Tibial nerve (tissue), 4 donors: Measurements from ENCODE around the gene SORBS1. TPM values are rescaled to one million over a fixed set of nuclear protein-coding genes. Genes with fewer than 3 reads are reported as not detected.

Source experiments
- DNase-seq, 2 donors: peaks; one replicate each; pipeline ENCODE4 v3.0.0-alpha.2; 2019; ENCODE audit warnings: low spot score in 2 of 2
- H3K27ac ChIP-seq, 4 donors: fragments of 200-600 bp; sonication (generic) in 3 of 4; one replicate each; pipeline ENCODE4 v1.5.1; 2017 to 2019; ENCODE audit warnings: mild to moderate bottlenecking in 1 of 4
- H3K27me3 ChIP-seq, 2 donors: fragments of 200-600 bp; sonication (generic) in 1 of 2; one replicate each; pipeline versions ENCODE4 v1.5.1 to v1.6.0; 2017 to 2019
- H3K36me3 ChIP-seq, 3 donors: fragments of 200-600 bp; sonication (generic); one replicate each; pipeline ENCODE4 v1.5.1; 2018 to 2019
- H3K4me1 ChIP-seq, 4 donors: fragments of 200-600 bp; sonication (generic) in 3 of 4; one replicate each; pipeline ENCODE4 v1.5.1; 2017 to 2019
- H3K4me3 ChIP-seq, 4 donors: fragments of 200-600 bp; sonication (generic) in 3 of 4; one replicate each; pipeline ENCODE4 v1.5.1; 2017 to 2019; ENCODE audit warnings: mild to moderate bottlenecking in 1 of 4, moderate library complexity in 1 of 4
- H3K9me3 ChIP-seq, 4 donors: fragments of 200-600 bp; sonication (generic) in 3 of 4; one replicate each; pipeline ENCODE4 v1.5.1; 2017 to 2019
- CTCF ChIP-seq, 5 experiments: fragments of 200-600 bp in 3 of 5; fragments of 450-650 bp in 2 of 5; sonication (generic) in 3 of 5; IDR thresholded peaks; one replicate each; pipeline ENCODE4 v1.5.1; 2016 to 2019; ENCODE audit warnings: antibody characterized with exemption in 5 of 5, mild to moderate bottlenecking in 3 of 5, moderate library complexity in 2 of 5
- EP300 ChIP-seq, 2 donors: sonication (generic); formaldehyde crosslinking; IDR thresholded peaks; one replicate each; pipeline ENCODE4 v1.6.1; 2017; ENCODE audit warnings: antibody characterized with exemption in 2 of 2, mild to moderate bottlenecking in 1 of 2
- POLR2A ChIP-seq, 2 donors: fragments of 450-650 bp; IDR thresholded peaks; one replicate each; pipeline ENCODE4 v1.6.1; 2017; ENCODE audit warnings: antibody characterized with exemption in 2 of 2, mild to moderate bottlenecking in 2 of 2, moderate library complexity in 2 of 2
- WGBS, 2 donors: methylation state at CpG; one replicate each; pipeline ENCODE4 v1.1.5; 2018; 5-methylcytosine and 5-hydroxymethylcytosine counted together
- total RNA-seq, 4 donors: library from RNA; depleted of rRNA; stranded (reverse); fragments of >200 nt; gene quantifications; one replicate each; pipeline ENCODE4 v1.1.0, GENCODE V29; 2016

SORBS1 gene
- total RNA-seq, 4 donors from 2014 or later = 427 to 623 (median 567) TPM

DNA sequence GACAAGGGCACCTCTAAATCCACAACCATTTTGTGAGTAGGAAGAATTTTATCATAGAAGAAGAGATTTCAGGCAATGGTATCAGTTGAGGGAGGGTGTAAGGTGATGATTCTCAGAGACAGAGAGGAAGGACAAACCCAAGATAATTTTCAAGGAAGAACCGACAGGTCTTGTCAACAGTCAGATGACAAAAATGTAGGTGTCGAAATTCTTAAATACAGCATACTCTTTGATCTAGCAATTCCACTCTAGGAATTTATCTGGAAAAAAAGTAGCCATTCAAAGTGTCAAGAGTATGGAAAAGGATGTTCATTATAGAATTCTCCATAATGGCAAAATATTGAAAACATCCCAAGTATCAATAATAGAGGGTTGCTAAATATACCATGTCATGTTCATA, 256.2 kb downstream of the SORBS1 start:
- Histone ChIP-seq H3K9me3 (no peaks in the 10 kb centered on the region), H3K27ac (no peak overlapping the region), H3K27me3 (no peaks in the 10 kb centered on the region), H3K4me1 (peaks cover 0 to 21% (median 4%) of the 10 kb centered on the region in 4 donors), H3K4me3 (no peak overlapping the region), H3K36me3 (no peaks in the 10 kb centered on the region)
- no peak for TF ChIP-seq POLR2A (IDR thresholded peaks at IDR 0.05)
- no peak for TF ChIP-seq EP300 (IDR thresholded peaks at IDR 0.05)
- TF ChIP-seq CTCF (IDR thresholded peaks at IDR 0.05) = no peak
- WGBS, 2 donors = 89 to 94% methylated on average over 2 of the region's 2 CpGs
- no peak for DNase-seq

- H3K4me3 ChIP-seq = no peak overlapping the region
- no peak for TF ChIP-seq CTCF (IDR thresholded peaks at IDR 0.05)
- no peak for TF ChIP-seq EP300 (IDR thresholded peaks at IDR 0.05)
- no peak for TF ChIP-seq POLR2A (IDR thresholded peaks at IDR 0.05)
- DNase-seq = no peak
- no peak overlapping the region for H3K27ac ChIP-seq
- H3K4me1 ChIP-seq = peaks cover 0 to 17% (median 4%) of the 10 kb centered on the region in 4 donors
- no peaks in the 10 kb centered on the region for H3K9me3 ChIP-seq
- 62 to 63% methylated on average over 4 of the region's 4 CpGs for WGBS, 2 donors
- H3K27me3 ChIP-seq = no peaks in the 10 kb centered on the region
- H3K36me3 ChIP-seq = no peaks in the 10 kb centered on the region
Observed at GRCh38 chr10:95304463-95304862, 256.7 kb downstream of the SORBS1 start.

GRCh38 chr10:95303950-95304349, 257.2 kb downstream of the SORBS1 start:
- 85 to 95% methylated on average over 1 of the region's 1 CpG for WGBS, 2 donors

GRCh38 chr10:95303535-95303934, 257.6 kb downstream of the SORBS1 start:
- H3K4me1 ChIP-seq = peaks cover 0 to 8% (median 2%) of the 10 kb centered on the region in 4 donors
- no peaks in the 10 kb centered on the region for H3K36me3 ChIP-seq
- WGBS, 2 donors = 66 to 77% methylated on average over 8 of the region's 8 CpGs
- no peak overlapping the region for H3K4me3 ChIP-seq
- H3K27ac ChIP-seq = no peak overlapping the region
- TF ChIP-seq POLR2A (IDR thresholded peaks at IDR 0.05) = no peak
- TF ChIP-seq CTCF (IDR thresholded peaks at IDR 0.05) = no peak
- no peak for TF ChIP-seq EP300 (IDR thresholded peaks at IDR 0.05)
- DNase-seq = no peak
- no peaks in the 10 kb centered on the region for H3K9me3 ChIP-seq
- no peaks in the 10 kb centered on the region for H3K27me3 ChIP-seq

More at GRCh38 chr10:95303950-95304349, 257.2 kb downstream of the SORBS1 start:
- Histone ChIP-seq H3K27me3 (no peaks in the 10 kb centered on the region), H3K9me3 (no peaks in the 10 kb centered on the region), H3K4me1 (peaks cover 0 to 12% (median 4%) of the 10 kb centered on the region in 4 donors), H3K36me3 (no peaks in the 10 kb centered on the region), H3K4me3 (no peak overlapping the region), H3K27ac (no peak overlapping the region)
- no peak for DNase-seq
- TF ChIP-seq CTCF (IDR thresholded peaks at IDR 0.05) (no peak), EP300 (IDR thresholded peaks at IDR 0.05) (no peak), POLR2A (IDR thresholded peaks at IDR 0.05) (no peak)

DNA sequence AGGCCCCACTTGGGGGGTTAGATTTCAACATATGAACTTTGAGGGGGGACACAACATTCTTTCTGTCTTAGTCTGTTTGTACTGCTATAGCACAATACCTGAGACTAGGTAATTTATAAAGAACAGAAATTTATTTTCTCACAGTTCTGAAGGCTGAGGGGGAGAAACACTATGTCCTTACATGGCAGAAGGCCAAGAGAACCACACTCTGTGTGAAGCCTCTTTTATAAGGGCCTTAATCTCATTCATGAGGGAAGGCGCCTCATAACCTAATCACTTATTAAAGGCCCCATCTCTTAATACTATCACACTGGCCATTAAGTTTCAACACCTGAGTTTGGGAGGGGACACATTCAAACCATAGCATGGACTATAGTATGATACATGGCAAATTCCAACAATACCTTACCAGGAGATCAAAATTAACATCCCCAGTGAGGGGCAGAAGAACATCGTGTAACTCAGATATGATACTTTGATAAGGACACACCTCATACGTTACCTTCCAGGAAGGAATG, 261.1 kb downstream of the SORBS1 start:
- Histone ChIP-seq H3K27me3 (no peaks in the 10 kb centered on the region), H3K36me3 (no peaks in the 10 kb centered on the region), H3K9me3 (no peaks in the 10 kb centered on the region), H3K27ac (no peak overlapping the region), H3K4me3 (no peak overlapping the region), H3K4me1 (peaks cover 0 to 5% (median 2%) of the 10 kb centered on the region in 4 donors)
- WGBS, 2 donors = 90 to 91% methylated on average over 3 of the region's 3 CpGs
- TF ChIP-seq EP300 (IDR thresholded peaks at IDR 0.05) (no peak), POLR2A (IDR thresholded peaks at IDR 0.05) (no peak), CTCF (IDR thresholded peaks at IDR 0.05) (no peak)
- no peak for DNase-seq
